ENCODE results near the gene A2M. TPM values are rescaled to one million over a fixed set of nuclear protein-coding genes. Genes with fewer than 3 reads are reported as not detected.

A2M gene
- total and polyA plus RNA-seq, 2 experiments from 2014 or later: 463 to 567 TPM

DNA sequence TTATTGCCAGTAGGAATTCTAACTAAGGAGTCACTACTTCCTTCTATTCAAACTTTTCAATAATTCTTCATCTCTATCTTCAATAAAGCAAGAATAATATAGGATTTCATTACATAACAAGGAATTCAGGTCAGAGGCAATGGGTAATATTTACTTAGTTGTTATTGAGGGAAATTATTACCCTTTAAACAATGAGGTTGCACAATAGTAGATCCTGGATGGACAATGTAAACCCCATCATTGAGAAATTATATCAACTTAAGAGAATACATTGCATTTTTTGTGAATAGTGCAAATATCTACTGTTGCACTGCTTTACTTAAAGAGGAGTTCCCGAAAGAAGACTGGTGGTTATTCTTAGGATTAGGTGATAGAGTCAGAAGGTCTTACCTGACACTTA lies 43.8 kb downstream of the A2M start:
- Histone ChIP-seq H2AFZ (no peak overlapping the region), H3K9me3 (ENCODE audit: low read depth) (no peaks in the 10 kb centered on the region), H3K4me1 (ENCODE audit: insufficient read depth) (peaks cover 6% of the 10 kb centered on the region), H4K20me1 (ENCODE audit: insufficient read depth, poor library complexity, severe bottlenecking) (no peaks in the 10 kb centered on the region), H3K36me3 (replicated peaks; ENCODE audit: insufficient read depth, low read depth) (no peaks in the 10 kb centered on the region), H3K27me3 (no peaks in the 10 kb centered on the region), H3K27ac (no peak overlapping the region), H3K79me2 (no peaks in the 10 kb centered on the region), H3K4me3 (no peak overlapping the region), H3K9me2 (replicated peaks; ENCODE audit: insufficient read depth) (no peaks in the 10 kb centered on the region), H3K4me2 (no peak overlapping the region)
- 80% methylated on average over 1 of the region's 1 CpG for WGBS (ENCODE audit: low lambda C conversion rate, missing lambda C conversion rate)
- TF ChIP-seq EZH2phosphoT487 (IDR thresholded peaks at IDR 0.05; ENCODE audit: low read depth, severe bottlenecking, unreplicated experiment) (no peak), EZH2 (IDR thresholded peaks at IDR 0.05; ENCODE audit: borderline replicate concordance) (no peak)
- TF ChIP-seq, protein P1, sequence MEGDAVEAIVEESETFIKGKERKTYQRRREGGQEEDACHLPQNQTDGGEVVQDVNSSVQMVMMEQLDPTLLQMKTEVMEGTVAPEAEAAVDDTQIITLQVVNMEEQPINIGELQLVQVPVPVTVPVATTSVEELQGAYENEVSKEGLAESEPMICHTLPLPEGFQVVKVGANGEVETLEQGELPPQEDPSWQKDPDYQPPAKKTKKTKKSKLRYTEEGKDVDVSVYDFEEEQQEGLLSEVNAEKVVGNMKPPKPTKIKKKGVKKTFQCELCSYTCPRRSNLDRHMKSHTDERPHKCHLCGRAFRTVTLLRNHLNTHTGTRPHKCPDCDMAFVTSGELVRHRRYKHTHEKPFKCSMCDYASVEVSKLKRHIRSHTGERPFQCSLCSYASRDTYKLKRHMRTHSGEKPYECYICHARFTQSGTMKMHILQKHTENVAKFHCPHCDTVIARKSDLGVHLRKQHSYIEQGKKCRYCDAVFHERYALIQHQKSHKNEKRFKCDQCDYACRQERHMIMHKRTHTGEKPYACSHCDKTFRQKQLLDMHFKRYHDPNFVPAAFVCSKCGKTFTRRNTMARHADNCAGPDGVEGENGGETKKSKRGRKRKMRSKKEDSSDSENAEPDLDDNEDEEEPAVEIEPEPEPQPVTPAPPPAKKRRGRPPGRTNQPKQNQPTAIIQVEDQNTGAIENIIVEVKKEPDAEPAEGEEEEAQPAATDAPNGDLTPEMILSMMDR (IDR thresholded peaks at IDR 0.05; ENCODE audit: poor library complexity): no peak
- no peak for DNase-seq (ENCODE audit: low spot score)

DNA sequence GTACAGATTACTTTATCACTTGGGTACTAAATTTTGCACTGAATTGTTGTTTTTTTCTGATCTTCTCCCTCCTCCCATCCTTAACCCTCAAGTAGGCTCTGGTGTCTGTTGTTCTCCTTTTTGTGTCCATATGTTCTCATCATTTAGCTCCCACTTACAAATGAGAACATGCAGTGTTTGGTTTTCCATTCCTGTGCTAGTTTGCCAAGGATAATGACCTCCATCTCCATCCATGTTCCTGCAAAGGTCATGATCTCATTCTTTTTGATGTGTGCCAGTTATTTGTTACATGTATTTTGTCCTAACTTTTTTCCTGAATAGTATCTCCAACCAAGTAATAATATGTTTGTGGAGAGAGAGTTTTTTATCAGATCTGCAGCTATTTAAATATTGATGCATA lies 44.2 kb downstream of the A2M start:
- no peaks in the 10 kb centered on the region for H3K9me3 ChIP-seq (ENCODE audit: low read depth)
- no peak overlapping the region for H3K4me3 ChIP-seq
- no peak for DNase-seq (ENCODE audit: low spot score)
- H3K4me1 ChIP-seq (ENCODE audit: insufficient read depth): peaks cover 10% of the 10 kb centered on the region
- H3K79me2 ChIP-seq: no peaks in the 10 kb centered on the region
- no peaks in the 10 kb centered on the region for H3K36me3 ChIP-seq (replicated peaks; ENCODE audit: insufficient read depth, low read depth)
- TF ChIP-seq EZH2 (IDR thresholded peaks at IDR 0.05; ENCODE audit: borderline replicate concordance) (no peak), EZH2phosphoT487 (IDR thresholded peaks at IDR 0.05; ENCODE audit: low read depth, severe bottlenecking, unreplicated experiment) (no peak)
- TF ChIP-seq, protein P1 (IDR thresholded peaks at IDR 0.05; ENCODE audit: poor library complexity): no peak
- no peak overlapping the region for H3K27ac ChIP-seq
- H2AFZ ChIP-seq: no peak overlapping the region
- no peak overlapping the region for H3K4me2 ChIP-seq
- no peaks in the 10 kb centered on the region for H3K27me3 ChIP-seq
- no peaks in the 10 kb centered on the region for H4K20me1 ChIP-seq (ENCODE audit: insufficient read depth, poor library complexity, severe bottlenecking)
- no peaks in the 10 kb centered on the region for H3K9me2 ChIP-seq (replicated peaks; ENCODE audit: insufficient read depth)

DNA sequence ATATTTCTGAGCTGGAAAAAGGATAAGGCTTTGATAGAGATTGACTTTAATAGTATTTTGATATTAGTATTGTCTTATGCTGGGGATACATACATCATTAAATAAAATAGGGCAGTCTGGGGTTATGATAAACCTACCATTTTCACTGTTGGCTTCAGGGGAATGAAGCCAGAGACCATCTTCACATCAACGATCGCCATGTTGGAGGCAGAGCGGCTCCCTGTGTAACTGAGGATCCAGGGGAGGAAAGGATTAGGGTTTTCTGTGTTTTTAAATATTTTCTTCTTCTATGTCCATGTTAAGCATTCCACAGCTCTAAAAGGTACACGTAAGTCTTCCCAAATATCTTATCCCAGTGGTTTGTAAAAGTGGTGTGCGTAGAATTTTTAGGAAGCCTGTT lies 45.4 kb downstream of the A2M start:
- no peak for TF ChIP-seq EZH2phosphoT487 (IDR thresholded peaks at IDR 0.05; ENCODE audit: low read depth, severe bottlenecking, unreplicated experiment)
- no peak for TF ChIP-seq EZH2 (IDR thresholded peaks at IDR 0.05; ENCODE audit: borderline replicate concordance)
- TF ChIP-seq, protein P1 (IDR thresholded peaks at IDR 0.05; ENCODE audit: poor library complexity): no peak
- no peak overlapping the region for H3K4me2 ChIP-seq
- no peak overlapping the region for H3K27ac ChIP-seq
- no peak overlapping the region for H3K4me3 ChIP-seq
- H3K9me3 ChIP-seq (ENCODE audit: low read depth): no peaks in the 10 kb centered on the region
- no peaks in the 10 kb centered on the region for H4K20me1 ChIP-seq (ENCODE audit: insufficient read depth, poor library complexity, severe bottlenecking)
- WGBS (ENCODE audit: low lambda C conversion rate, missing lambda C conversion rate): 95% methylated on average over 5 of the region's 5 CpGs
- no peaks in the 10 kb centered on the region for H3K27me3 ChIP-seq
- peaks cover 21% of the 10 kb centered on the region for H3K4me1 ChIP-seq (ENCODE audit: insufficient read depth)
- no peaks in the 10 kb centered on the region for H3K36me3 ChIP-seq (replicated peaks; ENCODE audit: insufficient read depth, low read depth)
- no peaks in the 10 kb centered on the region for H3K79me2 ChIP-seq
- no peaks in the 10 kb centered on the region for H3K9me2 ChIP-seq (replicated peaks; ENCODE audit: insufficient read depth)
- no peak for DNase-seq (ENCODE audit: low spot score)
- H2AFZ ChIP-seq: no peak overlapping the region

DNA sequence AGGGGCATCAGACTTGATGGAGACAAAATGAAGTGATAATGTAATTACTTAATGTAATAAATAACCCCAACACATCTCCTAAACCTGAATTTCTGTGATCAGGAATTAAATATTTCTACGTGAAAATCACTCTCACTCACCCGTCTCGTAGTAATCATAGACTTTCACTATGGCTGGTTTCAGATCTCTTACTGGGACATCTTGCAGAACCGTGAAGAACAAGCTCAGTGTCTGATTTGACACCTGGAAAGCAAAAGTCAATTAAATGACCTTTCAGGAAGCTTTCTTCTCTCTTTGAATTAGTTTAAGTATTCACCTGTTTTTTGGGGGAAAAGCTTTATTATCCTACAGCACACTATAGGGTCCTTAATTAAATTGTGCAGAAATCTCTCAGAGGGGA lies 47.1 kb downstream of the A2M start:
- TF ChIP-seq, protein P1 (IDR thresholded peaks at IDR 0.05; ENCODE audit: poor library complexity): no peak
- TF ChIP-seq EZH2phosphoT487 (IDR thresholded peaks at IDR 0.05; ENCODE audit: low read depth, severe bottlenecking, unreplicated experiment) (no peak), EZH2 (IDR thresholded peaks at IDR 0.05; ENCODE audit: borderline replicate concordance) (no peak)
- H3K4me3 ChIP-seq: no peak overlapping the region
- 95% methylated on average over 4 of the region's 4 CpGs for WGBS (ENCODE audit: low lambda C conversion rate, missing lambda C conversion rate)

More for the DNA sequence above, 47.1 kb downstream of the A2M start:
- no peak overlapping the region for H2AFZ ChIP-seq
- no peak overlapping the region for H3K27ac ChIP-seq
- H3K4me2 ChIP-seq: no peak overlapping the region
- DNase-seq (ENCODE audit: low spot score): no peak
- H4K20me1 ChIP-seq (ENCODE audit: insufficient read depth, poor library complexity, severe bottlenecking): no peaks in the 10 kb centered on the region
- no peaks in the 10 kb centered on the region for H3K27me3 ChIP-seq
- no peaks in the 10 kb centered on the region for H3K9me3 ChIP-seq (ENCODE audit: low read depth)
- no peaks in the 10 kb centered on the region for H3K79me2 ChIP-seq
- peaks cover 24% of the 10 kb centered on the region for H3K4me1 ChIP-seq (ENCODE audit: insufficient read depth)
- no peaks in the 10 kb centered on the region for H3K9me2 ChIP-seq (replicated peaks; ENCODE audit: insufficient read depth)
- no peaks in the 10 kb centered on the region for H3K36me3 ChIP-seq (replicated peaks; ENCODE audit: insufficient read depth, low read depth)
